Hematopoietic multipotent progenitor cell treated with erythropoietin and hydrocortisone succinate and interleukin-3 and kit ligand, for 8 days (in vitro differentiated cells): ENCODE data around the gene ARFGAP3.
A peak's percentile ranks its signal among the peaks of the same experiment; 100 is the strongest.

Experiments
- DNase-seq: peaks from one replicate; pipeline ENCODE4 v3.0.0-alpha.2; 2015

Gene ARFGAP3, protein sequence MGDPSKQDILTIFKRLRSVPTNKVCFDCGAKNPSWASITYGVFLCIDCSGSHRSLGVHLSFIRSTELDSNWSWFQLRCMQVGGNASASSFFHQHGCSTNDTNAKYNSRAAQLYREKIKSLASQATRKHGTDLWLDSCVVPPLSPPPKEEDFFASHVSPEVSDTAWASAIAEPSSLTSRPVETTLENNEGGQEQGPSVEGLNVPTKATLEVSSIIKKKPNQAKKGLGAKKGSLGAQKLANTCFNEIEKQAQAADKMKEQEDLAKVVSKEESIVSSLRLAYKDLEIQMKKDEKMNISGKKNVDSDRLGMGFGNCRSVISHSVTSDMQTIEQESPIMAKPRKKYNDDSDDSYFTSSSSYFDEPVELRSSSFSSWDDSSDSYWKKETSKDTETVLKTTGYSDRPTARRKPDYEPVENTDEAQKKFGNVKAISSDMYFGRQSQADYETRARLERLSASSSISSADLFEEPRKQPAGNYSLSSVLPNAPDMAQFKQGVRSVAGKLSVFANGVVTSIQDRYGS

DNA sequence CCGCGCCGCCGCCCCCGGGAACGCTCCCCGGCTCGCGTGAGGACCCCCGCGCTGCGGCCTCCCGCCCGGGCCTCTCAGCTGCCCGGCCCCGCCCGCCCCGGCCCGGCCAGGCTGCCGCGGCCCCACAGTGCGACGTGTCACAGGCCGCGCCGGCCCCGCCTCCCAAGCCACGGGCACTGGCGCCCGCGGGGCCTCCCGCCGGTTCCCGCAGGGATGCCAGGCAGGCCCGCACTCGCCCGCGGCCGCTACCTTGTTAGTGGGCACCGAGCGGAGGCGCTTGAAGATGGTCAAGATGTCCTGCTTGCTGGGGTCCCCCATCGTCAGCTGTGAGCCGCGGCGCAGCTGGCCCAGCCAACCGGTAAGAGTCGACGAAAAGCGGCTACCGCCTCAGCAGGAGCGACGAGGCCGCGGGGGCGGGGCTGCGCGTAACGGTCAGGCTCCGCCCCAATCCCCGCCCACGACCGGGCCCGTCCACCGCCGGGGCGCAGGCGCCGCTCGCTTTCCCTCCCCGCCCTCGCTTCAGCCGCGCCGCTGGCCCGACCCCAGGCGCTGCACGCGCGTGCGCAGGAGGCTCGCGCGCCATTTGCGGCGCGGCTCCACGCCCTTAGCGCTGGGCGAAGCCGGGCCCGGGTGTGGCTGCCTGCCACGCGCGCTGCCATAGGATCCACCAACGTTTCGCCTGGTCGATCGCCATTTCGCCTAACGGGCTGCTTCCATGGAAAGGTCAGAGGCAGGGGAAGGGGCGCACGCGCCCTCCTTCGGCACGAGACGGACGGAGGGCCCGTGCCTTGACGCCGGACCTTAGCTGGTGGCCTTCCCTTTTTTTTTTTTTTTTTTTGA lies at the start of gene ARFGAP3:
ARFGAP3 (minus strand) TSS at position 409 of the 840 bp plus-strand sequence; CDS start at position 318, 91 bp downstream.
- DNase-seq, result peak; percentile 90

DNA sequence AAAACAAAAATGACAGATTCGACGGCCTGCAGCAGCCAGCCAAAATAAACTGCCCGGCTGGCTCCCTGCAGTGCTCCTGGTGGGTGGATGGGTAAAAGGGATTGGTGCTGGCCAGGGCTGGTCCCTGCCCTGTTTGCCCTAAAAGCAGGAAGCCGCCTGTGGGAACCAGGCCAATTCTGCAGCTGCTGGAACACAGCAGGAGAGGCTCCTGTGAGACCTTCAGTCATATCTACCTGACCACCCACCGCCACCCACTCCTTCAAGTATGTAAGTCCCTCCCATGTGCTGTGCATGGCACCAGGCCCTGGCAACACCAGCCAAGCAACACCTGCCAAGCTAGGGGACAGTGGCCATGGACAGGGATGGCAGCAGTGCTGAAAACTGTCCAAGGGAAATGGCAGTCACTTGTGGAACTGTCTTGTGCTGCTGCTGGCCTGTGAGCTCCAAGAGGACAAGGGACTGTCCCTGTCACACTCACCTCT lies 48.7 kb upstream of the ARFGAP3 start:
- DNase-seq, result no peak

DNA sequence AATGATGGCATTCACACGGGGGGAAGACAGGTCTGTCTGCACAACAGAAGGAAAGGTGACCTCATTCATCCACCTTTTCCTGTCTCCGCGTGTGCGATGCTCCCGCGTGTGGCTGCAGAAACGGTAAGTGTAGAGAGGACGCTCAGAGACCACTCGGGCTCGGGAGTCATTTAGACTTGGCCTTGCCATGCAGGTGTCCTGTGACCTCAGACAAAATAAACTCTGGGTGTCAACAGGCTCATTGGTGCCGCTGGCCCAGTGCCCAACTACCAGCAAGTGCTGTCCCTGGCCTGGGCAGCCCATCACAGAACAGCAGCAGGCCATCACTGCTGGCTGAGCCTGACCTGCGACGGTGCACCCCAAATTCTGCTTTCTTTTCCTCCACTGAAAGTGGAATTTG lies 48.1 kb upstream of the ARFGAP3 start:
- no peak for DNase-seq

DNA sequence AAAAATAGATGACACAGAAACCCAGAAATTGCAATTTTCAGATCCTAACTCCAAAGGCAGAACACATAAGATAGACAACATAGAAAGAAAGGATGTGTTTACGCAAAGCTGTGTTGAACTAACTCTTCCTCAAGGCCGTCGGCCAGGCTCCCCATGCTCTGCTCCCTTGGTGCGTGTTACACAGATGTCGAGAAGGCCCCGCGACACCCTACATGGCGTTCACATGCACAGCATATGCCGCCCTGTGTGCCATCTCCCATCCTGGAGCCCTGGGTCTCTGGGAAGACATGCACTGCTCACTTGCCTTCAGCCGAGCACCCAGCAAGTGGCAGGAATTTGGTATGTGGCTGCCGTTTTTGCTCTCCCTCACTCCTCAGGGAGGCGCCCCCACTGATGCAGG lies 47.0 kb upstream of the ARFGAP3 start:
- DNase-seq, result no peak

DNA sequence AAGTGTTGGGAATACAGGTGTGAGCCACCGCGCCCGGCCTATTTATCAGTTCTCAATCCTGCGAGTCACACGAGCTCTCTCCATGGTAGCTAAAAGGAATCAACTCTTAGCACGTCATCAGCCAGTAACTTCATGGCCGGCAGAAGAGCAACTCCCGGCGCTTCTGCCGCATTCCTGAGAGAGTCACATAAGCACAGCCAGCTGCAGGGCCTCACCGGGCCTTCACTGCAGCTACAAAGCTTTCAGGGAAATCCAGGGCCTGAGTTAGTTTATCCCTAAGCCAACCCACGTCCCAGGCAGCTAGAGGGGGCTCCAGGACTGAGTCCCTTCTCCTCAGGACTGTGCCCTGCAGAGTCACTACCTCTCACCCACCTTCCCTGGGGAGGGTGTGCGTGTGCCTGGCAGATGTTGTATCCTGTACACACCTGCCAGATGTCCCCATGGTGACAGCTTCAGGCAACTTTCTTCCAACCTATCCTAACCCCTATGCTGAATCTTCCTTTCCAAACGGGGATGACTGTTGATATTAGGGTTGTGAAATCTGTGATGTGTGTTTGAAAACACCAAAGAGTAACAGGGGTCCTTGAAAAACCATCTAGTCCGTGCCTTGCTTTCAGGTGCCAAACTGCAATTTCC lies 45.9 kb upstream of the ARFGAP3 start:
- no peak for DNase-seq

DNA sequence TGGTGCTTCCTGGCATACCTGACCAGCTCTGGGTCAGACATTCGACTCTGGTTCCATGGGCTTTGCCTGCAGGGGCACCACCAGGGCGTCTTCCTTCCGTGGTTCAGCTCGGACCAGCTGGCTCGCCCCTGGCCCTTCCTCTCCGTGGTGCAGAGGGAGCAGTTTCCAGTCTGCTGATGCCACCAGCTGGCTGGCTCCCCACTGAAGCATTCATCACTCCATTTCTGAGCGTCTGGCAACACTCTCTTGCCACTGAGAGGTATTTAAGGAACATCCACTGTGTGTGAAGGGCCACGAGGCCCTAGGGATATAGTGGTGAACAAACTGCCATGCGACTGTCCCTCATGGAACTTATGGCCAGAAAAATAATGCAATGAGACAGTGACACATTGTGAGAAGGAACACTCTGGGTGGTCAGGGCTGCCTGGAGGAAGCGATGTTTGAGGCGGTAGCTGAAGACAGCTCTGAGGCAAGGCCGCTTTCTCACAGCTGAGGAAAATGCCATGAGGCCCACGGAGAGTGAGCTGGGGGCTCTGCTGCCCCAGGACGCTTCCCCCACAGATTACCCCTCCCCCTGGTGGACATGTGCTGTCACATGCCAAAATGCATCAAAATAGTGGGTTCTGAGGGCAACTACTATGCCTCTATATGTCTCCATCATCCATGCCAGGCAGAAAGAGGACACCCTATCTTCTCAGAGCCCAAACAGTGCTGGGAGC lies 44.9 kb upstream of the ARFGAP3 start:
- DNase-seq, result no peak

DNA sequence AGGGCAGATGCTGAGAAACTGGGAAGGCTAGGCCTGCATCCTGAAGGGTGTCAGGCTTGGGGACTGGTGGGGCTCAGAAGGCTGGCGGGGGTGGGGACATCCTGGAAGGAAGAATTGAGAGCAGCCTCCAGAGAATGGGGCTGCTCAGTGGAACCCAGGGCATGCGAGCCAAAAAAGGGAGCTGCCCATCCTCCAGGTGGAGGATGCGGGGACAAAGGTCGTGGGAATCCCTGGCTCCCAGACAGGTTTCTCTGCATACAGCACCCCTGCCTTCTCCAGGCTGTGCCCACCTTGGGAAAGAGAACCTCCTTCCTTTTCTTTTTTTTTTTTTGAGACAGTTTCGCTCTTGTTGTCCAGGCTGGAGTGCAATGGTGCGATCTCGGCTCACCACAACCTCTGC lies 40.9 kb upstream of the ARFGAP3 start:
- no peak for DNase-seq

DNA sequence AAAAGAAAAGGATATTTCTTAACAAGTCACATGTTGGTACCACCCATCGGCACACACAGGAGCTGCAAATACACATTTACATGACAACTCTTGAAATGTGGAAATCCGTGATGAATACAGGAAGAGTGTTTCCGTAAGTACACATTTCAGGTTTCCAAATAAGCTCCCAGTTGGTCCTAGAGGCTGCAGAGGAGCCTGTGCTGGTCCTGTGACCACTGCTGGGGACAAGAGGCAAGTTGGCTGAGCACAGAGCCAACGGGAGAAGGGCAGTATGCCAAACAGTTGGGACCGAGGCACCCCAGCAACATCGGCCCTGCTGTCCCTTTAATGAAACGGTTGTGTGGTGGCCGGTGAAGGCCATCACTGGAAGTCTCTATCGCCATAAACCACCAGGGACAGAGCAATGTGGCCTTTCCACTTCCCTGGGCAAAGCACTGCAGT lies 38.5 kb upstream of the ARFGAP3 start:
- no peak for DNase-seq

DNA sequence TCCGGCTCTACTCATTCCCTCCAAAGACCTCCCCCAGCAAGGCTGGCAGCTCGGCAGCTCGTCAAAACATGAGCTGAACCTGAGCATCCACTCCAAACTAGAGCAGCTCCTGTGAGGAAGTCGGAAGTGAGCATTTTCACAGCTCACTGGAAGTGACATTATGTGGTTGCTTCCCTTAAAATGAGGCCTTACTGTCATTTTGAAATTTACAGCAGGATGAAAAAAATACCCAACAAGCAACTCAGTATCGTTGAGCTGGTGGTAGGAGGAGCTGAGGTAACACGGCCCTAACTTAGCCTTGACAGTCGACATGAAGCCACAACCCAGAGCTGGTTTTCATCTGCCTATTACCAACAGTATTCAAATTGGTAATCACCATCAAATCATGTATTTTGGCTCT lies 38.0 kb upstream of the ARFGAP3 start:
- DNase-seq, result no peak

DNA sequence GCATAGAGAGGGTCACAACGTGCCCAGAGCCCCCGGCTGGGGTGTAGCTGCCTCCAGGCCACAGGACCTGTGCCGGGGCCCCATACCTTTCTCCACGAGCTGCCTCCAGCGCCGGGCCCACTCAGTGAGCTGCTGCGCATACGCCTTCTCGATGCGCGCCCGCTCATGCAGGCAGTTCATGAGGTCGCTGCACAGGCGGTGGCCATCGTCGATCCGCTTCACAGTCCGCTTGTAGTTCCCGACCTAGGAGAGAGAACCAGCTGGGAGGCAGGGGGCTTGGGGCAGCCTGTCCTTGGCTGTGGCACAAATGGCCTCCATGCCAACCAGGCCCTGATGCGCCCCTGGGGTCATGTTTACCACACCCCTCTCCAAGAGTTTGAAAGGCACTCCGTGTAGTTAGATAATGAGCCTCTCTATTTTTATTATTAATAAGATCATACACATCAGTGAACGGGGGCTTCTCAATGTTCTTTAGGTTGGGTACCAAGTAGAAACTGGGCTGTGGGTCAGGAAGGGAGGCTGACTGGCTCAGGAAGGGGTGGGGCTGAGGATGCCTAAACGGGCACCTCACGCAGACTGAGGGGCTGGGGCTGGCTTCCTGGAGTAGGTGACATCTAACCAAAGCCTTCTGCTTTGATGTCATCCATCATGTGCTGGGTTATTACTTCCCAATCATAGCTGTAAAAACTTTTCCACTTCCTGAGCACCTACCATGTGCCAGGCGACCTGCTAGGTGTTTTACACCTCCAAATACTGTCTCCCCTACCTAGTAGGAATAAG lies 36.5 kb upstream of the ARFGAP3 start:
- DNase-seq, result no peak

DNA sequence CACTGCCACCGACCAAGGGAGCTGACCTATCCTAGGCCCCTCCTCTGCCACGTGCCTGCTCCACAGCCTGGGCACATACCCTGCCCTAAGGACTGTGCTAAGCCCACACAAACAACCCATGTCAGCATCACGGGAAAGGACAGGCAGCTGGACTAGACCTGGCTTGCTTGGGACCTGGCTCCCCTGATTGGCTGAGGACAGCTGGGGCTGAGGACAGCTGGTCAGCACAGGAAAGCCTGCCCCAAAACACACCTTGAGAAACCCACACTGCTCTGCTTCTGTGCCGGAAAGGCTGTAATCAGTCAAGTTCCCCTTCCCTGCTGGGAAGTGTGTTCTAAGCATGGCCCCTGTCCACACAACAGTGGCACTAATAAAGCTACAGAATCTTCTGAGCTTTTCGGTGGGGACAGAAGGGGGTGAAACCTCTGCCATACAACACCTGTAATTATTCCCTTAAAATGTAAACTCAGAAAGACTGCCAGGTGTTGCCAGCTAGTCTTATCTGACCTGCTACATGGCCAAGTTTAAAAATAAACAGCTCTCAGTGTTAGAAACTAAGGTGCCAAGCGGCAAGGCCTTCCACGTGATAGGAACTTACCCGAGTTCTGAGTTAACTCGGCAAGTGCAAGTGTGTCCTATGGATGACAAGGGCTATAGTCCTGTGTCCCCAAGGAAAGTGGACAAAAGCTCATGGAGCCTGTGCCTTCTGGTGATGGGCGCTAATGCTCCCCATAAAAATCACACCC lies 35.7 kb upstream of the ARFGAP3 start:
- no peak for DNase-seq

DNA sequence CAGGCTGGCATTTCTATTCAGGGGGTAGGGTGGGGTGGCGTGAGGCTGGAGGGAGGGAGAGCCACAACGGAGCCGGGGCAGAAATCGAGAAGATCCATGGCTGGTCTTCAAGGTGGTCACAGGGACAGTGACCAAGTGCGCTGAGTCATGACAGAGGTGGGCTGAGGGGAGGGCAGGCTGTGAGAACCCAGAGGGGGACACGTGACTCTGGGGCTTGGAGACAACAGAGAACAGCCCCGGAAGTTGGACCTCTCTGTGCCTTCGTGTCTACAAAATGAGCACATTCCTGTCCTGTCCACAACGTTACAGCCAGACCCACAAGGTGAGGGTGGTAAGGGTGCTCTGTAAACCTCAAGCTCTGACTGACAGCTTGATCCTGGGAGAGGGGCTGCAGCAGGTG lies 35.1 kb upstream of the ARFGAP3 start:
- no peak for DNase-seq

DNA sequence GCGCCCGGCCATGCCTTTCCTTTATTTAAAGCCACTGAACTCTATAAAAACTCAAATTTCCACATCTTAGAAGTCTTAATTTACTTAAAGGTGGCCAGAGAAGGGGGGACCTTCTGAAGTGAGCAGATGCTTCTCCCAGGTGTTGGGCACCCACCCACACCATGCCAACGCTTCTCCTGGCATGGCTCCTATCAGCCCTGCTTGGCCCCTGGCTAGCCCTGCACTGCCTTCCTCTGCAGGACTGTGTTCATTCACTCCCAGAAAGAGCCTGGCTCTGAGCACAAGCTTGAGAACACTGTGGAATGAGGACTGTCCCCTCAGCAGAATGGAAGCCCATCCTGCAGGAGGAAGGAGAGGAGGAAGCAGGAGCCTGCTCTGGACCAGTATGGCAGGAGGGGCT lies 34.6 kb upstream of the ARFGAP3 start:
- DNase-seq, result no peak

DNA sequence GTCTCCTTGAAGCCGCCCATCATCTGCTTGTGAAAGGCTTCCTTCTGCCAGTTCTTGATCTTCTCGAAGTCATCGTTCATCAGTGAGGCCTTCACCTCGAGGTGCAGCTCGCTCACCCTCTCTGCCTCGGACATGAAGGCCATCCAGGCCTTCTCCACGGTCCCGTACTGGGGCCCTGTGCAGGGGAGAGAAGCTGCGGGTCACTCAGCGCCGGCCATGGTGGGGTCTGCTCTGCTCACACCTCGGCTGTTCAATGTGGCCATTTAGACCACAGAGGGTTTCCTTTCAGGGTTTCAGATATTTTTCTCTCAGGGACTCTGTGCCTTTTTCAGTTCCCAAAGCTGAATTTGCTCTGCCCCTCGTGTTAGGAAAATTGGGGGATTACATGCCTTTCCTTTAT lies 33.9 kb upstream of the ARFGAP3 start:
- no peak for DNase-seq

DNA sequence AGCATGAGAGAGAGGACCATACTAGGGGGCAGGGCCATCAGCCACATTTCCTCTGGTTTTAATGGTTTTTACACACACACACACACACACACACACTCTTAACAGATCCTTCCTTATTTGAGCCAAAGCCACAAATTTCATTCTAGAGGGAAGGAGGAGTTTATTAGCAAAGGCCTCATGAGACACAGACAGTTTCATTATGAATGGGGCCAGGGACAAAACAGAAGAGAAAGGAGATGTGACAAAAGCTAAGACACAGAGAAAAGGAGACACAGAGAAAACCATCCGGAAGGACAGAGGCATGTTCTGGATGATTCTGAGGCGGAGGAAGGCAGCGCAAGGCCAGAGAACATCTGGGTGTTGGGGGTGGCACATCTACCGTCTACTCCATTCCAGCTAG lies 32.2 kb upstream of the ARFGAP3 start:
- peak; percentile 20 for DNase-seq

DNA sequence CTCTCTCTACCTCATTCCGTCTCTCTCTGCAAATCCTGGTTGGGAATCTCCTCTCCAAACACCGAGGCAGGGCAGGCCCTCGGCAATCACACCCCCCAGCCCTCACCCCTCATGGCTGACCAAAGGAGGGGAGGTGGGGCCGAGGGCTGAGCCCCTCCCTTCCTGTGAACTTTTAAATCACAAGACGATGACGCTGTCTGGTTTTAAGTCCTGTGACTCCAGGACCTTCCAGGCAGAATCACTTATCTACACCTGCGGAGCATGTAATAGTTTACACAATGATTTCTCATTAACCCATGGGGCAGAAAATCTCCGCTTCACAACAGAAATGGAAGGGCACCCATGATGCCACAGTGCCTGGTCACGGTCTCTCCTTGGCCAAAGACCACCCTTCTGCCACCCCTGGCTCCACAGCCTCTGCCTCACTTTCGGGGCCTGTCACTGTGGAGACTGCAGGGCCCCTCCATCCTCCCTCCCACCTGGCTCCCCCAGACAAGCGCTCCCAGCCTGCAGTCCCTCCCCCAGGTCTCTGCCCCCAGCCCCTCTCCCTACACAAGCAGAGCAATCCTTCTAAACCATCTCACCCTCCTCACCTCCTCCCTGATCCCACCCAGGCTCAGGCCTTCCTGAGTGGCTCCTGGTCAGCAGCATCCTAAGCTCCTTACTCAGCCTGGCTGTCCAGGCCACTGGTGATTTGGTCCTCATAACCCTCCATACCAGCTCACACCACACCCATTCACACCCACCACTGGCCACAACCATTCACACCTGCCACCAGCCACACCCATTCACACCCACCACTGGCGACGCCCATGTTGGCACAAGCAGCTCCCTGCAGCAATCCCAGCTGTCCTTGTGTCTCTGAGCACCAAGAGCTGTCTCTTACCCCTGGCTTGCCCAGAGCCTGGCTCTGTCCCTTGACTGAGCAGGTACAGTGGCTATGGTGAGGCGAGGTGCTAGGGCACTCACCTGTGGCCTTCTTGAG lies 30.7 kb upstream of the ARFGAP3 start:
- peak; percentile 21 for DNase-seq

DNA sequence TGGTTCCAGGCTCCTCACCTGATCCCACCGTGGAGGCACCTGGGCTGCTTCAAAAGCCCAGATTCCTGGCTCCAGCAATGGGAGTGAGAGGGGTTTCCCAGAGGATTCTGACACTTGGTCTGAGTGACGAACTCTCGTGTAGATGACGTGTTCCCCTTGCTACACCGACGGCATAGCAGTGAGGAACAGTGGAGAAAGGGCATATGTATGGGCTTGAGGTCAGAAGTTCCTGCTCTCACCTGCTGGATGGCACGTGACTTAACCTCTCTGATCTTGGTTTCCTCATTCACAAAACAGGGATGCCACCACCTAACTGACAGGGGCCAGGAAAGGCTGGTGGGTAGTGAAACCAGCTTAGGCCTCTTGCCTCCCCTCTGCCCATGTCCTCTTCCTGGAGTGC lies 30.0 kb upstream of the ARFGAP3 start:
- no peak for DNase-seq

DNA sequence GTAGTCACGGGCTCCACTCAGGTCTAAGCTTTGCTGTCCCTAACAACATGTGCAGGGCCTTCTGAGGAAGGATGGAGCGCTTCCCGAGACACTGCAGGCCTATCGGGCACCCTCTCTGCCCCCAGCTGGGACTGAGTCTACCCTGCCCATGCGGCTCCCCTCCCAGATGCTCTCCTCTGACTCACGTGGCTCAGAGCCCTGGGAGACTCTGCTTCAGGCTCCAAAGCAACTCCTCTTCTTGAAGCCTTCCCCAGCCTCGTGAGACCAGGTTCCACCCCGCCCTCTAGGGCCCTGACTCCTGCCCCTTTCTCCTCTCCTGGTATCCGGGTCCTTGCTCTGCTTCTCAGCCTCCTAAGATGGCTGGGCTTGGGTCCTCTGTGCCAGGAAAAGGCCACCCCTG lies 28.4 kb upstream of the ARFGAP3 start:
- no peak for DNase-seq

DNA sequence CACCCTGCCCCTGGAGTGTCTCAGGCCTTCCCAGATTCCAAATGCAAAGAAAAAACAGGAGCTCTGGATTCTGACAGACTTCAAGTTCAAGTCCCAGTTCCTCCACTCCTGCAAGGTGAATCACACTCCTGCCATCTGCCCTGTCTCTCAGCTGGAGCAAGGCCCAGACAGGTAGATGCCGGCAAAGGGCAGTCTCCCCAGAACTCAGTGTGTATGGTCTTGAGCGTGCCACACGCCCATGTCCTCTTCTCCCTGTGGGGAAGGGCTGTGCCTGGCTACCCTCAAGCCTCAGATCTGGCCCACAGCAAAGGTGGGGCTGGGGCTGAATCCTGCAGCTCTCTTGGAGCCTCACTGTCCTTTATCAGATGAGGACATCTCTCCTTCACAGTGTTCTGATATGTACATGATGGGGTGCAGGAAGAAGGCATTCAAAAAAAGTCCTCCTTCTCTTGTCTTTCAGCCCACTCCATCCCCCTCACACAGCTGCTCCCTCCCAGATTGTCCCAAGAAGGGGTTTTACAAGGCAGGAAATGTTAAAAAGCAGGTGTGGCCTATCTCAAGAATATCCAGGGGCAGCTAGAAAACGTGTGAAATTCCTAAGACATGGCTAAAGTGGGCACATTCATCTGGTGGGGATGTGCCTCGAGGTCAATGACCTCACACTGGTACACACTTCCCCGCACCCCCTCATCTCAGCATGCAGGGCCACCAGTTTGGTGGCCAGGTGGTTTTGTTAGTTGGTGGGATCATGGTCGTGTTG lies 27.7 kb upstream of the ARFGAP3 start:
- no peak for DNase-seq
